ENCODE results near the gene TCF7L1.

The TCF7L1 gene

GRCh38 chr2:85347599-85347998, 214.4 kb downstream of the TCF7L1 start:
- Mint-ChIP-seq H3K9me3 (no peaks in the 10 kb centered on the region), H3K4me1 (ENCODE audit: low read depth) (peaks cover 2% of the 10 kb centered on the region), H3K4me3 (no peak overlapping the region), H3K27me3 (no peaks in the 10 kb centered on the region), H3K36me3 (ENCODE audit: low read depth) (peaks cover 90% of the 10 kb centered on the region), H3K27ac (no peak overlapping the region)
- intact Hi-C loops (cut with micrococcal nuclease) = no loop called here

- H3K4me1 Mint-ChIP-seq (ENCODE audit: low read depth) = peaks cover 42% of the 10 kb centered on the region
- no peaks in the 10 kb centered on the region for H3K27me3 Mint-ChIP-seq
- intact Hi-C loops (cut with micrococcal nuclease) = loop anchor here (1.0 kb wide), 1 partner anchor 26 kb away; no protein-coding TSS in a partner anchor
Measured at GRCh38 chr2:85353876-85354285, 220.7 kb downstream of the TCF7L1 start.

GRCh38 chr2:85354286-85355072, 221.3 kb downstream of the TCF7L1 start, which contains the start of the genes ELMOD3 and RETSAT:
ELMOD3 (plus strand) TSS chr2:85354769; CDS start chr2:85357199, 2,430 bp downstream.
RETSAT (minus strand) TSS chr2:85354528; CDS start chr2:85354507, 21 bp downstream.
- peaks cover 74% of the 10 kb centered on the region for H3K36me3 Mint-ChIP-seq (ENCODE audit: low read depth)
- H3K4me1 Mint-ChIP-seq (ENCODE audit: low read depth) = peaks cover 42% of the 10 kb centered on the region

More at GRCh38 chr2:85353876-85354285, 220.7 kb downstream of the TCF7L1 start:
- Mint-ChIP-seq H3K9me3 (no peaks in the 10 kb centered on the region), H3K36me3 (ENCODE audit: low read depth) (peaks cover 74% of the 10 kb centered on the region), H3K27ac (peak overlapping the region; percentile 96), H3K4me3 (peak overlapping the region; percentile 98)

GRCh38 chr2:85355073-85355410, 221.8 kb downstream of the TCF7L1 start:
- Mint-ChIP-seq H3K4me3 (peak overlapping the region; percentile 98), H3K4me1 (ENCODE audit: low read depth) (peaks cover 42% of the 10 kb centered on the region), H3K27me3 (no peaks in the 10 kb centered on the region), H3K27ac (peak overlapping the region; percentile 96), H3K9me3 (no peaks in the 10 kb centered on the region), H3K36me3 (ENCODE audit: low read depth) (peaks cover 74% of the 10 kb centered on the region)
- intact Hi-C loops (cut with micrococcal nuclease) = no loop called here

More at GRCh38 chr2:85354286-85355072, 221.3 kb downstream of the TCF7L1 start, which contains the start of the genes ELMOD3 and RETSAT:
- Mint-ChIP-seq H3K9me3 (no peaks in the 10 kb centered on the region), H3K4me3 (peak within 1 kb of the TSS; percentile 98), H3K27me3 (no peaks in the 10 kb centered on the region), H3K27ac (peak within 1 kb of the TSS; percentile 96)
- intact Hi-C loops (cut with micrococcal nuclease) = loop anchor here (1.0 kb wide), 1 partner anchor 26 kb away; no protein-coding TSS in a partner anchor

GRCh38 chr2:85355521-85355920, 222.3 kb downstream of the TCF7L1 start:
- intact Hi-C loops (cut with micrococcal nuclease) = no loop called here
- Mint-ChIP-seq H3K27ac (peak overlapping the region; percentile 96), H3K27me3 (no peaks in the 10 kb centered on the region), H3K4me3 (peak overlapping the region; percentile 98), H3K9me3 (no peaks in the 10 kb centered on the region), H3K36me3 (ENCODE audit: low read depth) (peaks cover 72% of the 10 kb centered on the region), H3K4me1 (ENCODE audit: low read depth) (peaks cover 42% of the 10 kb centered on the region)

GRCh38 chr2:85356186-85356585, 223.0 kb downstream of the TCF7L1 start:
- intact Hi-C loops (cut with micrococcal nuclease) = no loop called here
- peaks cover 42% of the 10 kb centered on the region for H3K4me1 Mint-ChIP-seq (ENCODE audit: low read depth)
- no peak overlapping the region for H3K4me3 Mint-ChIP-seq

GRCh38 chr2:85357736-85358135, 224.5 kb downstream of the TCF7L1 start:
- Mint-ChIP-seq H3K27ac (no peak overlapping the region), H3K4me3 (no peak overlapping the region), H3K4me1 (ENCODE audit: low read depth) (peaks cover 39% of the 10 kb centered on the region), H3K9me3 (no peaks in the 10 kb centered on the region), H3K36me3 (ENCODE audit: low read depth) (peaks cover 81% of the 10 kb centered on the region), H3K27me3 (no peaks in the 10 kb centered on the region)
- intact Hi-C loops (cut with micrococcal nuclease) = no loop called here

More at GRCh38 chr2:85356186-85356585, 223.0 kb downstream of the TCF7L1 start:
- H3K9me3 Mint-ChIP-seq = no peaks in the 10 kb centered on the region
- no peaks in the 10 kb centered on the region for H3K27me3 Mint-ChIP-seq
- no peak overlapping the region for H3K27ac Mint-ChIP-seq
- peaks cover 70% of the 10 kb centered on the region for H3K36me3 Mint-ChIP-seq (ENCODE audit: low read depth)

Data from dendritic cell treated with granulocyte-macrophage colony-stimulating factor and Interleukin-4, amounts not matched to agents 40 ng/mL and 50 ng/mL, for 4 days (primary cell).